Lung (tissue), 12 donors: ENCODE measurements around the gene AVEN. TPM values are rescaled to one million over a fixed set of nuclear protein-coding genes. Genes with fewer than 3 reads are reported as not detected.

Experiments
- ATAC-seq: fragments of 200-7000 bp; cut with Tn5 transposase; one replicate; pipeline ENCODE4 v1.9.1; 2020; ENCODE audit warnings: moderate number of reproducible peaks; ENCODE audit not compliant: insufficient read depth, low FRiP score
- DNase-seq, 3 donors: peaks; one replicate each; pipeline ENCODE4 v3.0.0-alpha.2; 2013 to 2017
- H3K27ac ChIP-seq, 2 donors: one replicate each; pipeline ENCODE4 v1.5.1; 2013; ENCODE audit warnings: mild to moderate bottlenecking in 2 of 2, moderate library complexity in 2 of 2, control low read depth in 1 of 2, inconsistent platforms in 1 of 2, low read depth in 1 of 2, low read length in 1 of 2
- H3K27me3 ChIP-seq, 3 donors: one replicate each; pipeline ENCODE4 v1.5.1; 2013; ENCODE audit warnings: low read length in 2 of 3; ENCODE audit not compliant: control insufficient read depth in 3 of 3, insufficient read depth in 3 of 3
- H3K36me3 ChIP-seq, 4 donors: one replicate each; pipeline ENCODE4 v1.5.1; 2013; ENCODE audit warnings: low read length in 4 of 4, mild to moderate bottlenecking in 1 of 4, moderate library complexity in 1 of 4; ENCODE audit not compliant: control insufficient read depth in 4 of 4, insufficient read depth in 4 of 4
- H3K4me1 ChIP-seq, 5 donors: one replicate each; pipeline ENCODE4 v1.5.1; 2013; ENCODE audit warnings: low read length in 5 of 5, mild to moderate bottlenecking in 2 of 5, moderate library complexity in 1 of 5; ENCODE audit not compliant: control insufficient read depth in 5 of 5, insufficient read depth in 5 of 5
- H3K4me3 ChIP-seq: one replicate; pipeline ENCODE4 v1.5.1; 2013; ENCODE audit warnings: mild to moderate bottlenecking, control low read depth, moderate library complexity
- H3K9ac ChIP-seq, 2 donors: one replicate each; pipeline ENCODE4 v1.5.1; 2013; ENCODE audit warnings: low read length in 2 of 2, control low read depth in 1 of 2; ENCODE audit not compliant: insufficient read depth in 1 of 2
- H3K9me3 ChIP-seq, 4 donors: one replicate each; pipeline ENCODE4 v1.5.1; 2013; ENCODE audit warnings: low read length in 3 of 4, mild to moderate bottlenecking in 1 of 4, moderate library complexity in 1 of 4; ENCODE audit not compliant: control insufficient read depth in 4 of 4, insufficient read depth in 3 of 4
- CTCF ChIP-seq: IDR thresholded peaks from 2 replicates; pipeline ENCODE4 v1.5.1; 2012; ENCODE audit warnings: mild to moderate bottlenecking; ENCODE audit errors: control extremely low read depth, extremely low read depth
- WGBS, 2 donors: extraction: QIAGEN DNeasy Blood & Tissue Kit; methylation state at CpG; one replicate each; pipeline ENCODE4 v1.1.7; 2013; 5-methylcytosine and 5-hydroxymethylcytosine counted together
- polyA plus RNA-seq, 2 donors: library from polyadenylated mRNA; stranded (reverse); fragments of 200-250 nt; gene quantifications; one replicate each; pipeline ENCODE4 v1.2.1, GENCODE V29; 2013
- total RNA-seq, 2 donors: library from RNA; depleted of rRNA in 1 of 2; stranded (reverse); fragments of >200 nt in 1 of 2; gene quantifications; one replicate each; pipeline ENCODE4 v1.2.1, GENCODE V29; 2014 to 2021
- donor health status: control.
- donor health status: control.
- donor health status: Bipolar disorder and iron deficiency.
- donor health status: healthy.
- donor health status: DM: yes; HTN: yes; CAD: no.

The AVEN gene
- total and polyA plus RNA-seq, 4 donors = 7.5 to 9.3 (median 8.9) TPM

- Histone ChIP-seq H3K4me3 (no peak overlapping the region), H3K27me3 (no peaks in the 10 kb centered on the region), H3K9ac (no peak overlapping the region), H3K36me3 (peaks cover 0 to 8% (median 0%) of the 10 kb centered on the region in 4 donors), H3K27ac (no peak overlapping the region), H3K4me1 (peaks cover 0 to 22% (median 4%) of the 10 kb centered on the region in 5 donors), H3K9me3 (no peaks in the 10 kb centered on the region)
- ATAC-seq (no peak), DNase-seq (no peak)
- WGBS, 2 donors = 71 to 88% methylated on average over 6 of the region's 6 CpGs
- no peak for TF ChIP-seq CTCF
Observed at GRCh38 chr15:33865416-33865815, 173.6 kb downstream of the AVEN start.

- Histone ChIP-seq H3K9me3 (no peaks in the 10 kb centered on the region), H3K27me3 (no peaks in the 10 kb centered on the region), H3K27ac (no peak overlapping the region), H3K9ac (no peak overlapping the region), H3K36me3 (peaks cover 0 to 14% (median 0%) of the 10 kb centered on the region in 4 donors), H3K4me1 (peaks cover 0 to 17% (median 4%) of the 10 kb centered on the region in 5 donors), H3K4me3 (no peak overlapping the region)
- WGBS, 2 donors = 90 to 95% methylated on average over 5 of the region's 5 CpGs
- TF ChIP-seq CTCF = no peak
- ATAC-seq = no peak
- DNase-seq = no peak
Observed at GRCh38 chr15:33864360-33865075, 174.5 kb downstream of the AVEN start.

- Histone ChIP-seq H3K27me3 (no peaks in the 10 kb centered on the region), H3K9ac (no peak overlapping the region), H3K27ac (no peak overlapping the region), H3K4me1 (peaks cover 0 to 4% (median 0%) of the 10 kb centered on the region in 5 donors), H3K9me3 (no peaks in the 10 kb centered on the region), H3K36me3 (peaks cover 0 to 18% (median 1%) of the 10 kb centered on the region in 4 donors), H3K4me3 (no peak overlapping the region)
- WGBS, 2 donors = 97 to 98% methylated on average over 3 of the region's 3 CpGs
- TF ChIP-seq CTCF = no peak
- ATAC-seq = no peak
- no peak for DNase-seq
Observed at GRCh38 chr15:33860754-33861153, 178.2 kb downstream of the AVEN start.
